Loucy (cell line): ENCODE results near the gene ANKRD33B.

Source experiments
- EZH2phosphoT487 ChIP-seq: fragments of 200-600 bp; IDR thresholded peaks from 2 replicates; pipeline ENCODE4 v1.6.1; 2018; ENCODE audit warnings: antibody characterized with exemption, mild to moderate bottlenecking, moderate library complexity, borderline replicate concordance
- TF ChIP-seq, protein P1 (sequence below): fragments of 200-600 bp; sonication (generic); conservative IDR thresholded peaks from 2 replicates; pipeline ENCODE4 v1.5.1; 2014; ENCODE audit warnings: mild to moderate bottlenecking, antibody characterized with exemption, low read length

DNA sequence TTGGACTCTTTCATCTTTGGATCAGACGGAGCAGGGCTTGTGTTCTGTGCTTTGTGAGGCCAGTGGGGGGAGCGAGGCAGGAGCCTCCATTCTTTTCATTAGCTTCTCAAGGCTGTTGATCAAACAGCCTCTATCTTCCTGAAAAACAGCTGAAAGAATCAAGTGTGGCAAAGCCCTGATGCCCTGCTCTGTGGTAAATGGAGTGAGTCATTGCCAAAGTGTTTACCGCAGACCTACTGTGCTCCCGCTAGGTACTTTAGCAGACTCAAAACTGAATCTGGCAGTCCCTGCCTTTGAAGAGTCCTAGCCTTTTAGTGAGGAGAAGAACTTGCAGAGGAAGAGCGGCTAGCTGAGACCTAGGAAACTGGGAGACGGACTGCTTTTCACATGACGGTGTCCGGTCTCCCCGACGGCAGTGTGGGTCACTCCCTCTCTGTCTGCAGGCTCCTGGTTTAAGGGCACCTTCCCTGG is 3.3 kb downstream of the ANKRD33B start:
- TF ChIP-seq, protein P1, sequence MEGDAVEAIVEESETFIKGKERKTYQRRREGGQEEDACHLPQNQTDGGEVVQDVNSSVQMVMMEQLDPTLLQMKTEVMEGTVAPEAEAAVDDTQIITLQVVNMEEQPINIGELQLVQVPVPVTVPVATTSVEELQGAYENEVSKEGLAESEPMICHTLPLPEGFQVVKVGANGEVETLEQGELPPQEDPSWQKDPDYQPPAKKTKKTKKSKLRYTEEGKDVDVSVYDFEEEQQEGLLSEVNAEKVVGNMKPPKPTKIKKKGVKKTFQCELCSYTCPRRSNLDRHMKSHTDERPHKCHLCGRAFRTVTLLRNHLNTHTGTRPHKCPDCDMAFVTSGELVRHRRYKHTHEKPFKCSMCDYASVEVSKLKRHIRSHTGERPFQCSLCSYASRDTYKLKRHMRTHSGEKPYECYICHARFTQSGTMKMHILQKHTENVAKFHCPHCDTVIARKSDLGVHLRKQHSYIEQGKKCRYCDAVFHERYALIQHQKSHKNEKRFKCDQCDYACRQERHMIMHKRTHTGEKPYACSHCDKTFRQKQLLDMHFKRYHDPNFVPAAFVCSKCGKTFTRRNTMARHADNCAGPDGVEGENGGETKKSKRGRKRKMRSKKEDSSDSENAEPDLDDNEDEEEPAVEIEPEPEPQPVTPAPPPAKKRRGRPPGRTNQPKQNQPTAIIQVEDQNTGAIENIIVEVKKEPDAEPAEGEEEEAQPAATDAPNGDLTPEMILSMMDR: no peak
- TF ChIP-seq EZH2phosphoT487: no peak
